NB4 (cell line): ENCODE data around the gene JAKMIP1.

Experiments used
- DNase-seq: peaks from one replicate; pipeline ENCODE4 v3.0.0; 2010; ENCODE audit warnings: low read depth
- H3K4me3 ChIP-seq: one replicate; pipeline ENCODE4 v1.5.1; 2011; ENCODE audit warnings: mild to moderate bottlenecking, low read depth, low read length, moderate library complexity
- CTCF ChIP-seq: IDR thresholded peaks from one replicate; pipeline ENCODE4 v1.5.1; 2012; ENCODE audit warnings: low read depth, low read length
- MAX ChIP-seq: IDR thresholded peaks from 2 replicates; pipeline ENCODE4 v1.6.1; 2011; ENCODE audit warnings: low read depth, low read length
- MYC ChIP-seq: IDR thresholded peaks from 2 replicates; pipeline ENCODE4 v1.6.1; 2011; ENCODE audit warnings: low read depth, low read length
- POLR2A ChIP-seq: IDR thresholded peaks from 2 replicates; pipeline ENCODE4 v1.6.1; 2011; ENCODE audit warnings: mild to moderate bottlenecking; ENCODE audit not compliant: insufficient read length; ENCODE audit errors: extremely low read depth

Gene JAKMIP1

GRCh38 chr4:6128221-6128850, 72.0 kb downstream of the JAKMIP1 start:
- DNase-seq: no peak
- H3K4me3 ChIP-seq: no peak overlapping the region
- TF ChIP-seq MYC (no peak), CTCF (no peak), POLR2A (no peak), MAX (no peak)

- H3K4me3 ChIP-seq: no peak overlapping the region
- no peak for DNase-seq
- TF ChIP-seq MAX (no peak), CTCF (no peak), MYC (no peak), POLR2A (no peak)
These were observed 73.2 kb downstream of the JAKMIP1 start for GRCh38 chr4:6126971-6127745.

GRCh38 chr4:6125103-6125651, 75.2 kb downstream of the JAKMIP1 start:
- TF ChIP-seq POLR2A (no peak), CTCF (no peak), MAX (no peak)
- H3K4me3 ChIP-seq: no peak overlapping the region
- DNase-seq: no peak

- H3K4me3 ChIP-seq: no peak overlapping the region
- no peak for DNase-seq
- TF ChIP-seq POLR2A (no peak), MYC (no peak), MAX (no peak), CTCF (no peak)
These were observed 75.8 kb downstream of the JAKMIP1 start for GRCh38 chr4:6124386-6125102.

- no peak for DNase-seq
- no peak overlapping the region for H3K4me3 ChIP-seq
- TF ChIP-seq CTCF (no peak), MAX (no peak)
These were observed 76.4 kb downstream of the JAKMIP1 start for GRCh38 chr4:6123976-6124375.
